IPS-20b (cell line): ENCODE results near the gene RPS6KC1.
"Not testable (repeated sequence)": the region's sequence is repeated elsewhere in the genome, so short reads cannot be mapped to it uniquely, and the experiment has no call there.

ENCODE experiments used
- H3K27ac ChIP-seq: one replicate; pipeline ENCODE4 v1.5.1; 2013; ENCODE audit warnings: low read length
- H3K27me3 ChIP-seq: 2 replicates; pipeline ENCODE4 v1.6.1; 2013; ENCODE audit warnings: mild to moderate bottlenecking, low read length, inconsistent platforms; ENCODE audit not compliant: insufficient read depth
- H3K36me3 ChIP-seq: 2 replicates; pipeline ENCODE4 v1.6.1; 2013; ENCODE audit warnings: low read depth, mild to moderate bottlenecking, inconsistent platforms, low read length, moderate library complexity; ENCODE audit not compliant: insufficient read depth
- H3K4me1 ChIP-seq: 2 replicates; pipeline ENCODE4 v1.6.1; 2013; ENCODE audit warnings: mild to moderate bottlenecking, control low read depth, inconsistent platforms, low read length, moderate library complexity; ENCODE audit not compliant: insufficient read depth
- H3K4me3 ChIP-seq: 2 replicates; pipeline ENCODE4 v1.5.1; 2013; ENCODE audit warnings: mild to moderate bottlenecking, low read length, inconsistent platforms
- H3K9ac ChIP-seq: 2 replicates; pipeline ENCODE4 v1.6.1; 2013; ENCODE audit warnings: low read depth, mild to moderate bottlenecking, inconsistent platforms, low read length, moderate library complexity
- H3K9me3 ChIP-seq: 2 replicates; pipeline ENCODE4 v1.6.1; 2013; ENCODE audit warnings: mild to moderate bottlenecking, low read depth, low read length, inconsistent platforms; ENCODE audit not compliant: insufficient read depth

Gene RPS6KC1

DNA sequence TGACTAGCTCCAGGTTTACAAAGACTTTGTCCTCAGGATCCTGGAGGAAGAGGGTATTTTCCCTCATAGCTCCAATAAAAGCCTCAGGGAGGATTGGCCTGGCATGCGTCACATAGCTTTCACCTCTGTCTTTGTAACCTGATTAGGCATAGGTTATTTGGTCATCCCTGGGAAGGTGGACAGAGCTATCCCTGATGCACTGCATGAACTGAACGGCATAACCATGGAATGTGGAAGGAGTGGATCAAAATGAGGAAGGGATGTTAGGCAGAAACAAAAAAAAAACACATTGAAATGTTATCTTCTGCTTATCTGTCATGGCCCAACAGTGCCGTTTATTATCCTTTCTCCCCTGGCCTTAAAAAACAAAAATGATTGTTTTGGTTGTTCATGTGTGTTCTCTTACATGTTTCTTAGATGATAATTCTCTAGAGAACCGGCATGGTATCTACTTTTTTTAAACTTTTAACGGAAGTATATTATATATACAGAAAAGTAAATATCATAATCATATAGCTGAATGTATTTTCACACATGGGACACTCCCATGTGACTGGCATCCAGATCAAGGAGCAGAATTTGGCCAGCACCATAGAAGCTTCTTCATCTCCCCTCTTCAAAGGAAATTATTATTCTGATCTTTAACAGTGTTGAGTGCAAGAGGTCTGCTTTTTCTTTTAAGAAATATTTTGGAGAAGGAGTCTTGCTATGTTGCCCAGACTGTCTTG is 85.3 kb downstream of the RPS6KC1 start:
- Histone ChIP-seq H3K9ac (no peak overlapping the region), H3K9me3 (no peaks in the 10 kb centered on the region), H3K36me3 (no peaks in the 10 kb centered on the region), H3K27ac (no peak overlapping the region), H3K4me1 (peaks cover 10% of the 10 kb centered on the region; the same call in 1 of the 2 replicates), H3K4me3 (no peak overlapping the region), H3K27me3 (no peaks in the 10 kb centered on the region)

DNA sequence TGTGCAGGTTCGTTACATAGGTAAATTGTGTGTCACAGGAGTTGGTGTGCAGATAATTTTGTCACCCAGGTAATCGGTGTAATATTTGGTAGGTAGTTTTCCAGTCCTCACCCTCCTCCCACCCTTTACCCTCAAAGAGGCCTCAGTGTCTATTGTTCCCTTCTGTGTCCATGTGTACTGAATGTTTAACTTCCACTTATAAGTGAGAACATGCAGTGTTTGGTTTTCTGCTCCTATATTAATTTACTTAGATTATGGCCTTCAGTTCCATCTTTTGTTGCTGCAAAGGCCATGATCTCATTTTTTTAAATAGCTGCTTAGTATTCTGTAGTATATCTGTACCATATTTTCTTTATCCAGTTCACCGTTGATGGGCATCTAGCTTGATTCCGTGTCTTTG is 87.3 kb downstream of the RPS6KC1 start:
- Histone ChIP-seq H3K4me1 (peaks cover 10% of the 10 kb centered on the region; the same call in 1 of the 2 replicates), H3K27me3 (no peaks in the 10 kb centered on the region), H3K27ac (no peak overlapping the region), H3K4me3 (no peak overlapping the region), H3K36me3 (no peaks in the 10 kb centered on the region), H3K9ac (no peak overlapping the region), H3K9me3 (no peaks in the 10 kb centered on the region)

DNA sequence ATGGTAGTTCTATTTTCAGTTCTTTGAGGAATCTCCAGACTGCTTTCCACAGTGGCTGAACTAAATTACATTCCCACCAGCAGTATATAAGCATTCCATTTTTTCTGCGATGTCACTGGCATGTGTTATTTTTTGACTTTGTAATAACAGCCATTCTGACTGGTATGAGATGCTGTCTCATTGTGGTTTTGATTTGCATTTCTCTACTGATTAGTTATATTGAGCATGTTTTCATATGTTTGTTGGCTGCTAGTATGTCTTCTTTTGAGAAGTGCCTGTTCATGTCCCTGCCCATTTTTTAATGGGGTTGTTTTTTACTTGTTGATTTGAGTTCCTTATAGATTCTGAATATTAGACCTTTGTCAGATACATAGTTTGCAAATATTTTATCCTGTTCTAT is 87.9 kb downstream of the RPS6KC1 start:
- no peak overlapping the region for H3K27ac ChIP-seq

DNA sequence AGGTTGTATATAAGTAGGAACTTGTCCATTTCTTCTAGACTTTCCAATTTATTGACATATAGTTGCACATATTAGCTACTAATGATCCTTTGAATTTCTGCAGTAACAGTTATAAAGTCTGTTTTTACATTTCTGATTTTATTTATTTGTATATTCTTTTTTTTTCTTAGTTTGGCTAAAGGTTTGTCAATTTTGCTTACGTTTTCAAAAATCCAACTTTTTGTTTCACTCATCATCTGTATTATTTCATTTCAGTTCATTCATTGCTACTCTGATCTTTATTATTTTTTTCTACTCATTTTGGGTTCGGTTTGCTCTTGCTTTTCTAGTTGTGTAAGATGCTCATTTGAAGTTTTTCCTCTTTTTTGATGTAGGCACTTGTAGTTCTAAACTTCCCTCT is 97.9 kb downstream of the RPS6KC1 start:
- no peak overlapping the region for H3K4me3 ChIP-seq
- no peak overlapping the region for H3K27ac ChIP-seq
- no peak overlapping the region for H3K9ac ChIP-seq
- no peaks in the 10 kb centered on the region for H3K4me1 ChIP-seq
- H3K9me3 ChIP-seq = no peaks in the 10 kb centered on the region; the same call in 1 of the 2 replicates
- no peaks in the 10 kb centered on the region for H3K27me3 ChIP-seq
- no peaks in the 10 kb centered on the region for H3K36me3 ChIP-seq

More for the DNA sequence above, 87.9 kb downstream of the RPS6KC1 start:
- Histone ChIP-seq H3K36me3 (no peaks in the 10 kb centered on the region), H3K27me3 (no peaks in the 10 kb centered on the region), H3K9ac (no peak overlapping the region), H3K4me1 (peaks cover 10% of the 10 kb centered on the region; the same call in 1 of the 2 replicates), H3K9me3 (no peaks in the 10 kb centered on the region), H3K4me3 (no peak overlapping the region)

DNA sequence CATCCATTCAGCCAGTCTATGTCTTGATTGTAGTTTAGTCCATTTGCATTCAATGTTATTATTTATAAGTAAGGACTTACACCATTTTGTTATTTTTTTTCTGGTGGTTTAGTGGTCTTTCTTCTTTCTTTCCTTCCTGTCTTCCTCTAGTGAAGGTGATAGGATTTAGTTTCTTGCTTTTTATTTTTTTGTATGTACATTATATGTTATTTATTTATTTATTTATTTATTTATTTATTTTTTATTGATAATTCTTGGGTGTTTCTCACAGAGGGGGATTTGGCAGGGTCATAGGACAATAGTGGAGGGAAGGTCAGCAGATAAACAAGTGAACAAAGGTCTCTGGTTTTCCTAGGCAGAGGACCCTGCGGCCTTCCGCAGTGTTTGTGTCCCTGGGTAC is 99.0 kb downstream of the RPS6KC1 start:
- H3K9me3 ChIP-seq = not testable (repeated sequence)

DNA sequence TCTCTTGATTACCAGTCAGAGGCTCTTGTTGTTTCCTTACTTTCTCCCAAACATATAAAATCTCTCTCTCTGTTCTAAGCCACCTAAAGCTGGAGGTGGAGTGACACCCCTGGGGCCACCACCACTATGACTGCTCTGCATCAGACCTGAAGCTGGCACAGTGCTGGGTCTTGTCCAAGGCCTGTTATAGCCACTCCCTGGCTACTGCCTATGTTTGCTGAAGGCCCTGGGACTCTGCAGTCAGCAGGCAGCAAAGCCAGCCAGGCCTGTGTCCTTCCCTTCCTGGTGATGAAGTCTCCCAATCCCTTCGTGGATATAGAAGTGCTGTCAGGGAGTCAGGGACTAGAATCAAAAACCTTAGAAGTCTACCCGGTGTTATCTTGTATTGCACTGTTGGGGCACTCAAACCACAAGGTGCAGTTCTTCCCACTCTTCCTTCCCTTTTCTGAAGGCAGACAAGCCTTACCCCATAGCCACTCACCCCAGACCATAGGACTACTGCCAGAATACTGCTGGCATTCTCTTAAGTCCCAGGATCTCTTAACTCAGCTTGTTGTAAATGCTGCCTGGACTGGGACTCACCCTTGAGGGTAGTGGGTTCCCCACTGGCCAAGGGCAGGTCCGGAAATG is 103.1 kb downstream of the RPS6KC1 start:
- Histone ChIP-seq H3K4me3 (no peak overlapping the region), H3K36me3 (no peaks in the 10 kb centered on the region), H3K9me3 (no peaks in the 10 kb centered on the region; the same call in 1 of the 2 replicates), H3K27ac (no peak overlapping the region), H3K4me1 (no peaks in the 10 kb centered on the region), H3K27me3 (no peaks in the 10 kb centered on the region), H3K9ac (no peak overlapping the region)

More for the DNA sequence above, 99.0 kb downstream of the RPS6KC1 start:
- H3K36me3 ChIP-seq, H3K27ac ChIP-seq, H3K9ac ChIP-seq, H3K4me1 ChIP-seq, H3K4me3 ChIP-seq, H3K27me3 ChIP-seq: not testable (repeated sequence)

DNA sequence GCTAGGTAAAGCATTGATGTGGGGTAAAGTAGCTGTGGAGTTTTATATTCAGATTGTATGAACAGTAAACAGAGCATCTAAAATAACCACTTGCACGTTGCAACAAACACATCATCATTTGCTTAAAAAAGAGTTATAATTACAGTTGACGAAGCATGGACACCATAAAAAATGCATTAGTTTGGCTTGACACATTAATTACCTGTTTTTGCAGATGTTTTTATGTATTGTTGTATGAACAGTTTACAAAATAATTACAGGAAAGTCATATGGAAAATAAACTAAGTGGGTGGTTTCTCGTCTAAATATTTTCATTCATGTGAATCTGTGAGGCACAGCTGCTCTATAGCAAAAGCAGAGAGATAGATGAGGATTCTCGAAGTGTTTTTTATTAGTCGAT is 108.3 kb downstream of the RPS6KC1 start:
- H3K9ac ChIP-seq = no peak overlapping the region
- H3K27ac ChIP-seq = no peak overlapping the region
- no peak overlapping the region for H3K4me3 ChIP-seq
- H3K4me1 ChIP-seq = no peaks in the 10 kb centered on the region
- no peaks in the 10 kb centered on the region for H3K9me3 ChIP-seq
- no peaks in the 10 kb centered on the region for H3K36me3 ChIP-seq
- H3K27me3 ChIP-seq = no peaks in the 10 kb centered on the region

DNA sequence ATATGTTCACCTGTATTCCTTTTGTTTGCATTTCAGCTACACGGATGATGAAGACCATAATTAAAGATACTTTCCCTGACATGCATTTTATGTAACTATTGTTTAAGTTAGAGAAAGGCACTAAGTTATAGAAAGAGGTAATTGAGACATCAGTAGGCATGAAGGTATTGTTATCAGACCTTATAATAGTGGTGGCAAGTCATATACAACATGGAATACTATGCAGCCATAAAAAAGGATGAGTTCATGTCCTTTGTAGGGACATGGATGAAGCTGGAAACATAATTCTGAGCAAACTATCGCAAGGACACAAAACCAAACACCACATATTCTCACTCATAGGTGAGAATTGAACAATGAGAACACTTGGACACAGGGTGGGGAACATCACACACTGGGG is 109.4 kb downstream of the RPS6KC1 start:
- not testable (repeated sequence) for H3K27me3 ChIP-seq, H3K9me3 ChIP-seq, H3K4me3 ChIP-seq, H3K27ac ChIP-seq, H3K36me3 ChIP-seq, H3K4me1 ChIP-seq, H3K9ac ChIP-seq

DNA sequence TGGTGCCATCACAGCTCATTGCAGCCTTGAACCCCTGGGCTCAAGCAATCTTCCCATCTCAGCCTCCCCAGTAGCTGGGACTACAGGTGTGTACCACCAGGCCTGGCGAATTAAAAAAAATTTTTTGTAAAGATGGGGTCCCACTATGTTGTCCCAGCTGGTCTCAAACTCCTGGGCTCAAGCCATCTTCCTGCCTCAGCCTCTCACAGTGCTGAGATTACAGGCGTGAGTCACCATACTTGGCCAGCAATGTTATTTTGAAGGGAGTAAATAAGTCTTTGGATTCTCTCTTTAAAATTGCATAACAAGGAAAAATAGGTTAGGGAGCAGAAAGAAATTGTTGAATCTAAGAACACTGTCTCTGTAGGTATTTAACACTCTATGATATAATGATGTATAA is 111.3 kb downstream of the RPS6KC1 start:
- Histone ChIP-seq H3K9me3 (no peaks in the 10 kb centered on the region), H3K36me3 (no peaks in the 10 kb centered on the region), H3K9ac (no peak overlapping the region), H3K4me3 (no peak overlapping the region), H3K4me1 (no peaks in the 10 kb centered on the region), H3K27me3 (no peaks in the 10 kb centered on the region), H3K27ac (no peak overlapping the region)

DNA sequence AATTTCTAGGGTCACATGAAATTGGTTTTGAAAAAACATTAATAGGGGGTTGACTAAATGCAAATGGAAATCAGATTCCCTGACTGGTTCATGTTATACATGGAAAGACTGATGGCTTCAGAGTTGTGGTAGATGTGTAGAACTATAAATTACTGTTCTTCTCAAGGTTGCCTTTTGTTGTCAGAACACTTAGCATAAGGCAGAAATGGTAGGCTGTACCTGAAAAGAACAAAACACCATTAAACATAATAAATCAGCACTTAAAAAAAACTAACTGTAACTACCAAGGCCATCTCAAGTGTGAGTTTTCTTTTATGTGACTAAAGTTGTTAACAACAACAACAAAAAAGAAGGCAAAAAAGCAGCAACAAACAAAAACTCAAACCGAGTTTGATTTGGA is 111.8 kb downstream of the RPS6KC1 start:
- Histone ChIP-seq H3K36me3 (no peaks in the 10 kb centered on the region), H3K27ac (no peak overlapping the region), H3K27me3 (no peaks in the 10 kb centered on the region), H3K9me3 (no peaks in the 10 kb centered on the region), H3K4me3 (no peak overlapping the region), H3K9ac (no peak overlapping the region), H3K4me1 (no peaks in the 10 kb centered on the region)

DNA sequence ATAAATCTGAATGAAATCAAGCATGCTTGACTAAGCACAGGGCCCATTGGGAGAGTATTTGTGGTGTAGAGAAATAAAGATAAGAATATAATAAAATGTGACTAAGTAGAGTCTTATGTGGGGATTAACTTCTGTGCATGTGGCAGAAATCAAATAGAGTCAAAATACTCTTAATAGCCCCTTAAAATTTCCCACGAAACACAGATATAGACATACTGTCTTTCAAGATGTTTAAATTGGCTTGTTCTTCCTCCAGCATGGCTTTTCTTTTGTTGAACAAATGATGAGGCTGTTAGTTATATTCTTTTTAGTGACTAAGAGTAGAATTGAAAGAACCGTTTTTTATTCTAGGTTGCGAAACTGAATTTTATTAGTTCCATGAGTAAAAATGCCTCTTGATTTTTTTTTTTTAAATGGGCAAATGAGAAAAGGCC is 112.3 kb downstream of the RPS6KC1 start:
- H3K4me1 ChIP-seq = no peaks in the 10 kb centered on the region
- H3K27ac ChIP-seq = no peak overlapping the region
- no peaks in the 10 kb centered on the region for H3K36me3 ChIP-seq
- H3K9ac ChIP-seq = no peak overlapping the region
- no peak overlapping the region for H3K4me3 ChIP-seq
- no peaks in the 10 kb centered on the region for H3K9me3 ChIP-seq
- no peaks in the 10 kb centered on the region for H3K27me3 ChIP-seq

DNA sequence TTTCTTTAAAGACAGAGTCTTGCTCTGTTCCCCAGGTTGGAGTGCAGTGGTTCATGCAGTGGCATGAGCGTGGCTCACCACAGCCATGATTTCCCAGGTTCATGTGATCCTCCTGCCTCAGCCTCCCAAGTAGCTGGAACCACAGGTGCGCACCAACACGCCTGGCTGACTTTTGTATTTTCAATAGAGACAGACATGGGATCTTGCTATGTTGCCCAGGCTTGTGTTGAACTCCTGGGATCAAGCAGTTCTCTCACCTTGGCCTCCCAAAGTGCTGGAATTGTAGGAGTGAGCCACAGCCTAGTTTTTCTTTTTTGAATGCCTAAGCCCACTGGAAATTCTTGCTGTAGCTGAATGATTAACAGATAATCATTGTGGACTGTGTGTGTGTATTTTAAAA is 113.5 kb downstream of the RPS6KC1 start:
- Histone ChIP-seq H3K4me1 (no peaks in the 10 kb centered on the region), H3K36me3 (no peaks in the 10 kb centered on the region), H3K4me3 (no peak overlapping the region), H3K9ac (no peak overlapping the region), H3K27me3 (no peaks in the 10 kb centered on the region), H3K27ac (no peak overlapping the region), H3K9me3 (no peaks in the 10 kb centered on the region)
